Germinal center (tissue), 1 donor: ENCODE data around the gene LIMS4.
"Not testable (repeated sequence)": the region's sequence is repeated elsewhere in the genome, so short reads cannot be mapped to it uniquely, and the experiment has no call there.

Experiments used
- DNase-seq: peaks from one replicate; pipeline ENCODE4 v3.0.0; 2012; ENCODE audit warnings: mixed read lengths, low spot score

Gene LIMS4

GRCh38 chr2:110472171-110473058 lies at the start of gene LIMS4:
Gene LIMS4 (minus strand): TSS chr2:110472816. CDS start chr2:110472778, 38 bp downstream.
- DNase-seq: not testable (repeated sequence)

GRCh38 chr2:110499755-110500377 lies 27.2 kb upstream of the LIMS4 start:
- DNase-seq: not testable (repeated sequence)

GRCh38 chr2:110496027-110496426 lies 23.4 kb upstream of the LIMS4 start:
- DNase-seq: not testable (repeated sequence)

GRCh38 chr2:110494488-110494887 lies 21.9 kb upstream of the LIMS4 start:
- DNase-seq: not testable (repeated sequence)

- DNase-seq: not testable (repeated sequence)
Measured at GRCh38 chr2:110488991-110489390, 16.4 kb upstream of the LIMS4 start.

DNA sequence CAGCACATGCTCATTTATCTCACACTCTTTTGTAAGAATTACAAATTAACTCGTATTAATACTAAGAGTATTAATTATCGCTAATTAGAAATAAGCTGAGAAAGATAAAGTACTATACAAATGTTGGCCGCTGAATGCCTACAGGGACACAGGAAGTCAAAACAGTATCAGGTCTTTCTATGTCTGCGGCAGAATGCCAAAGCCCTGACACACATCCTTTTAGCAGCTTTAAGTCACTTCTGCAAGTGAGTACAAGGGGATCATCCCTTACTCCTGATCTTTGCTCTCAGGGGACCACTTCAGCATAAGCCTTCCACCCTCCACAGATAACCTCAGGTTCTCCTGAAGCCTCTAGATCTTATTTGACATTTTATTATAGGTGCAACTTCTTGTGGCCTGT lies 10.1 kb upstream of the LIMS4 start:
- not testable (repeated sequence) for DNase-seq

DNA sequence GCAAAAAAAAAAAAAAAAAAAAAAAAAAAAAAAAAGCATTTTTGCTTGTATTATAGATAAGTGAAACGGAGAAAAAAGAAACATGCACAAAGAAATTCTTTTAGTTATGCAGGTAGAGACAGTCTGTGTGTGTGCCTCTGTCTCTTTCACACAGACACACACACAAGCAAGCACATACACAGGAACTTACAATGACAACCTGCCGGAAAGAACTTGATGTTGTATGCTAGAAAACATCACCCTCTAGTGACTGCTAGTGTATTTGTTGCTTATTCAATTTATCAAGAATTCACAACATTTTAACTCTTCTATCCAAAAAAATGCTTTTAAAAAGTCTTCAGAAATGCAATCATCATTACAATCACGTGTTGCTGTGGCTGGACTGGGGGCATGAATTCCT lies 8.6 kb upstream of the LIMS4 start:
- not testable (repeated sequence) for DNase-seq

GRCh38 chr2:110480084-110480483 lies 7.5 kb upstream of the LIMS4 start:
- DNase-seq: not testable (repeated sequence)

GRCh38 chr2:110477370-110477769 lies 4.8 kb upstream of the LIMS4 start:
- not testable (repeated sequence) for DNase-seq

GRCh38 chr2:110476952-110477351 lies 4.3 kb upstream of the LIMS4 start:
- not testable (repeated sequence) for DNase-seq

GRCh38 chr2:110475627-110476359 lies 3.2 kb upstream of the LIMS4 start:
- not testable (repeated sequence) for DNase-seq

GRCh38 chr2:110474898-110475297 lies 2.3 kb upstream of the LIMS4 start:
- not testable (repeated sequence) for DNase-seq

DNA sequence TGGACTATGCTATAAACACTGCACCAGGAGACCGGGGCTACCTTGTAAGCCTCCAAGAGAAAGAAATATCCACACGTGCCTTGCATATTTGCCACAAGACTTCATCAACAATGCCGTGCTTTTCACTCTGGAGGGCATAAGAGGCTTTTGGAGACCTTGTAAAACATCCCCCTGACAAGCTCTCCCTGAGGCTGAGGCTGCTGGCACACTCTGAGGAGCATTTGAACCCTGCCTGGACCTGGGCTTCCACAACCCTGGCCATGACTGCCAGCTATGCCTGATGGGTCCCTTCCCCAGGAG lies 393 bp upstream of the LIMS4 start:
- DNase-seq: not testable (repeated sequence)

DNA sequence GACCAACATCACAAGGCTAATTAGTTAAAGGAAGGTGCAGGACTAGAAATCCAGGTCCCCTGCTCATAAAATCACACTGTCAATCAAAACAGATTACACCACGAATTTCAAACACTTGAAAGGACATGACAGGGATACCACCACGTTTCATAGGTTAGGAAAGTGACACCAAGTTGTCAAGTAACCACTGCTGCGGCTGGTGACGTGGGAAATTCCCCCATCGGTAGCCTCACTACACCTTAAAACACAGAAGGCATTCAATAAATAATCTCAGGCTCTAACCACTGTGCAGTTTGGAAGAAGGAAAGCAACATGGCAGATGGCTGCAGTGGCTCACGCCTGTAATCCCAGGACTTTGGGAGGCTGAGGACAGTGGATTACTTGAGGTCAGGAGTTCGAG lies 3.7 kb downstream of the LIMS4 start:
- not testable (repeated sequence) for DNase-seq

- not testable (repeated sequence) for DNase-seq
Measured at GRCh38 chr2:110465312-110465711, 7.3 kb downstream of the LIMS4 start.

DNA sequence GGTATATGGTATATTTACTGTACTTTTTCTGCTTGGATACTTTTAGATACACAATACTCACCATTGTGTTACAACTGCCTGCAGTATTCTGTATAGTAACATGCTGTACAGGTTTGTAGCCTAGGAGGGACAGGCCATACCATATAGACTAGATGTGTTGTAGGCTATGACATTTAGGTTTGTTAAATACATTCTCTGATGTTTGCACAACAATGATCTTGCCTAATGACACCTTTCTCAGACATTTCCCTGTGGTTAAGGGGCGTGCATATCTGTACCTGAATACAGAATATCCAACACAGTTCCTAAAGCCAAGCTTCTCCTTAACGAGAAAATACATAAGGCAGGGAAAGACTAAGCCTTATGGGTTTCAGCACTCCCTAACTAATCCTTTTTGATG lies 10.2 kb downstream of the LIMS4 start:
- DNase-seq: not testable (repeated sequence)

GRCh38 chr2:110460318-110460717 lies 12.3 kb downstream of the LIMS4 start:
- not testable (repeated sequence) for DNase-seq

DNA sequence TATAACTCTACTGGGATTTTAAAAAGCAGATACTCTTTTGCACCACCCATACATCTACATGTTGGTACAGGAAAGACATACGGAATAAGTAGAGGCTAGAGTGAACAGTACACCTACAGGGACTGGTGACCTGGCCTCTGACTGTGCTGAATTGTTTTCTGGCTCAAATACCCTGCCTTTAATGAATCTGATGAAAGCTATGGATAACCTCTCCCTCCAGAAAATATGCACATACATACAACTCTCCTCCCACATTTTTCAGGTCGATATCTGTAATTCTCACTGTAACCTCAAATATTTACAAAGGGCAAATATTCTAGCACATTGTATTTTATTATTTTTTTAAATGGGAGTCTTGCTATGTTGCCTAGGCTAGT lies 15.4 kb downstream of the LIMS4 start:
- DNase-seq: not testable (repeated sequence)

DNA sequence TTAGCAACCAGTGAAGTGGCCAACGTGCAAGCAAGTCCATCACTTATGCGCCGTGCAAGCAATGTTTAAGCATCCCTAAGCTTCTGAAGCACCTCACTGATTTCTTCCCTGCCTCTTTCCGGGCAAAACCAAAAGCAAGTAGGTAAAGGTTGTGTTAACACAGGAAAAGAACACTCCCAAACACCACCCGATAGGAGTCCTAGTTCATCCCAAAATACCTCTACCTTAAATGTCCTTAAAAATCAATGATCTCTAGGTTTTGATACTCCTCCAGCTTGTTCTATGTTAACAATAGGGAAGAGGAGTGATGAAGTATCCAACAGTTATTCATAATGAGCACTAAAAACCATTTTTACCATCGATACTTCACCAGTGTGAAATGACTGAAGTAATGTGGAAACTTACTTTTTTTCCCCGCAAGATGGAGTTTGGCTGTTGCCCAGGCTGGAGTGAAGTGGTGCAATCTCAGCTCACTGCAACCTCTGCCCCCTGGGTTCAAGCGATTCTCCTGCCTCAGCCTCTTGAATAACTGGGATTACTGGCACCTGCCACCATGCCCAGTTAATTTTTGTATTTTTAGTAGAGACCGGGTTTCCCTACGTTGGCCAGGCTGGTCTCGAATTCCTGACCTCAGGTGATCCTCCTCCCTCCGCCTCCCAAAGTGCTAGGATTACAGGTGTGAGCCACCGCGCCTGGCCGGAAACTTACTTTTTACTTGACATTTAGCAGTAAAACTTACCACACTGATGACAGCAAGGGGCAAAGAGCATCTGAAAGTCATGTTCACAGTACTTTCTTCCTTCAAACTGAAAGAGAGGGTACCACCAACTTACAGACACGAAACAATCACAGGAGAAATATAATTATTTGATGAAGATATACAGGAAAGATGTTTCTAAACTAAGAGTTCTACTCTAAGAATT lies 16.1 kb downstream of the LIMS4 start:
- not testable (repeated sequence) for DNase-seq

DNA sequence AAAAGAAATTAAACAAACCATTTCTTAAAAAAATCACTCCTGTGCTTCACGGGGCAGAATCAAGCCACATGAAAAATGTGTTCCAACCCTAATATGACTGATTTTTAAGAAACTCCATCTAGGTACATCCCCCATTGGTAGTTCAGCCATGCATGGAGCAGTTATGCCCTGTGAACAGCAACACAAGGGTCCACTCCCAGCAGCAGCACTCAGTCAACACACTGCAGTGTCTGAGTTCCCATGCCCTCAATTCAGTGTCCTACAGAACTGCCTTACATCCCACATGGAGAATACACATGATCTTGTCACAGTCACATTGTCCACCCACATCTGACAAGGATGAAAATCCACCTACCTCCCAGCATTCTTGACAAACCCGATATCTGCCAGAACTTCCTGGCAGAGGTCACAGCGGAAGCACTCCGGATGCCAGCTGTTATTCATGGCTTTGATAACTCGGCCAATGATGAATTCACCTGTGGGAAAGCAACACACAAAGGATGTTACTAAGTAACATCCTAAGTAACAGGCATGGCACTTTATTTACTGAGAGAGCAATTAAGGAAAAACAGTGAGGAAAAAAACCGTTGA lies 17.4 kb downstream of the LIMS4 start:
- DNase-seq: not testable (repeated sequence)

- DNase-seq: not testable (repeated sequence)
Measured at GRCh38 chr2:110450951-110451350, 21.7 kb downstream of the LIMS4 start.
